GM21360 (cell line): ENCODE results near the gene CDKN2B-AS1.
A peak's percentile ranks its signal among the peaks of the same experiment; 100 is the strongest.
"Not testable (repeated sequence)": the region's sequence is repeated elsewhere in the genome, so short reads cannot be mapped to it uniquely, and the experiment has no call there.

Source experiments
- ATAC-seq: cut with Tn5 transposase; IDR thresholded peaks from one replicate; pipeline ENCODE4 v1.9.1; 2021; ENCODE audit warnings: mild to moderate bottlenecking, moderate library complexity; ENCODE audit not compliant: unreplicated experiment

Gene CDKN2B-AS1

GRCh38 chr9:21994556-21995005 lies at the start of gene CDKN2B-AS1:
Gene CDKN2B-AS1 (plus strand): TSS chr9:21994791.
- peak; percentile 48 for ATAC-seq

- ATAC-seq: no peak
Measured at GRCh38 chr9:21945606-21946005, 49.0 kb upstream of the CDKN2B-AS1 start.

- no peak for ATAC-seq
Measured at GRCh38 chr9:21958833-21959232, 35.8 kb upstream of the CDKN2B-AS1 start.

- ATAC-seq: not testable (repeated sequence)
Measured at GRCh38 chr9:21959268-21959667, 35.3 kb upstream of the CDKN2B-AS1 start.

- no peak for ATAC-seq
Measured at GRCh38 chr9:21961569-21961968, 33.0 kb upstream of the CDKN2B-AS1 start.

- peak; percentile 58 for ATAC-seq
Measured at GRCh38 chr9:21964925-21965385, 29.6 kb upstream of the CDKN2B-AS1 start.

- peak; percentile 61 for ATAC-seq
Measured at GRCh38 chr9:21965401-21965951, 29.1 kb upstream of the CDKN2B-AS1 start.

GRCh38 chr9:21966140-21966851 lies 28.3 kb upstream of the CDKN2B-AS1 start:
- no peak for ATAC-seq

- ATAC-seq: no peak
Measured at GRCh38 chr9:21967169-21967568, 27.4 kb upstream of the CDKN2B-AS1 start.

GRCh38 chr9:21967702-21968101 lies 26.9 kb upstream of the CDKN2B-AS1 start:
- no peak for ATAC-seq

GRCh38 chr9:21968331-21969010 lies 26.1 kb upstream of the CDKN2B-AS1 start:
- ATAC-seq: no peak

GRCh38 chr9:21969011-21969940 lies 25.3 kb upstream of the CDKN2B-AS1 start:
- no peak for ATAC-seq

GRCh38 chr9:21969951-21970799 lies 24.4 kb upstream of the CDKN2B-AS1 start:
- no peak for ATAC-seq

- ATAC-seq: no peak
Measured at GRCh38 chr9:21970800-21971640, 23.6 kb upstream of the CDKN2B-AS1 start.

- no peak for ATAC-seq
Measured at GRCh38 chr9:21972361-21972760, 22.2 kb upstream of the CDKN2B-AS1 start.

GRCh38 chr9:21974343-21974721 lies 20.3 kb upstream of the CDKN2B-AS1 start:
- no peak for ATAC-seq

GRCh38 chr9:21974722-21975409 lies 19.7 kb upstream of the CDKN2B-AS1 start:
- peak; percentile 59 for ATAC-seq

- no peak for ATAC-seq
Measured at GRCh38 chr9:21976334-21976875, 18.2 kb upstream of the CDKN2B-AS1 start.
